NCI-H146 treated with DMSO at 0.1 percent for 48 hours (cell line): ENCODE measurements around the gene STIP1.
A peak's percentile ranks its signal among the peaks of the same experiment; 100 is the strongest.

Experiments
- DNase-seq: peaks from one replicate; lab custom pipeline; 2025; ENCODE audit not compliant: unreplicated experiment; lab: John Stamatoyannopoulos, UW

STIP1 gene

GRCh38 chr11:64196626-64197025, 10.7 kb downstream of the STIP1 start:
- DNase-seq = no peak

GRCh38 chr11:64198511-64198910, 12.5 kb downstream of the STIP1 start:
- no peak for DNase-seq

GRCh38 chr11:64201543-64201942, 15.6 kb downstream of the STIP1 start:
- no peak for DNase-seq

GRCh38 chr11:64202992-64203391, 17.0 kb downstream of the STIP1 start:
- no peak for DNase-seq

GRCh38 chr11:64203421-64204079, 17.6 kb downstream of the STIP1 start:
- DNase-seq = no peak

- no peak for DNase-seq
These were observed 18.1 kb downstream of the STIP1 start for GRCh38 chr11:64204080-64204440.

- DNase-seq = peak; percentile 37
These were observed 18.6 kb downstream of the STIP1 start for GRCh38 chr11:64204464-64204989.

- DNase-seq = no peak
These were observed 20.7 kb downstream of the STIP1 start, which contains the start of gene FERMT3 for GRCh38 chr11:64206457-64207255. TSS of gene FERMT3 (plus strand) at chr11:64206721. CDS start at chr11:64207365, 644 bp downstream.

- DNase-seq = no peak
These were observed 21.5 kb downstream of the STIP1 start for GRCh38 chr11:64207256-64208085.

- DNase-seq = no peak
These were observed 22.3 kb downstream of the STIP1 start for GRCh38 chr11:64208086-64208795.

- no peak for DNase-seq
These were observed 23.0 kb downstream of the STIP1 start for GRCh38 chr11:64208796-64209562.

GRCh38 chr11:64209563-64209843, 23.5 kb downstream of the STIP1 start:
- no peak for DNase-seq

GRCh38 chr11:64210301-64211020, 24.5 kb downstream of the STIP1 start:
- no peak for DNase-seq

GRCh38 chr11:64211181-64211872, 25.4 kb downstream of the STIP1 start:
- DNase-seq = no peak

GRCh38 chr11:64216879-64217278, 30.9 kb downstream of the STIP1 start:
- DNase-seq = no peak

- no peak for DNase-seq
These were observed 32.8 kb downstream of the STIP1 start for GRCh38 chr11:64218628-64219353.

GRCh38 chr11:64219354-64219684, 33.3 kb downstream of the STIP1 start:
- no peak for DNase-seq

- DNase-seq = no peak
These were observed 33.8 kb downstream of the STIP1 start for GRCh38 chr11:64219755-64220154.
